Dendritic cell treated with granulocyte-macrophage colony-stimulating factor and Interleukin-4, amounts not matched to agents 40 ng/mL and 50 ng/mL, for 4 days (primary cell): ENCODE data around the gene BDNF.

Experiments used
- H3K27ac Mint-ChIP-seq: one replicate; pipeline ENCODE4 v1.8.0; 2022; ENCODE audit warnings: mild to moderate bottlenecking, mixed read lengths
- H3K27me3 Mint-ChIP-seq: one replicate; pipeline ENCODE4 v1.8.0; 2022; ENCODE audit warnings: mild to moderate bottlenecking, mixed read lengths
- H3K36me3 Mint-ChIP-seq: one replicate; pipeline ENCODE4 v1.8.0; 2022; ENCODE audit warnings: low read depth, mixed read lengths
- H3K4me1 Mint-ChIP-seq: one replicate; pipeline ENCODE4 v1.8.0; 2022; ENCODE audit warnings: low read depth, mixed read lengths
- H3K4me3 Mint-ChIP-seq: one replicate; pipeline ENCODE4 v1.8.0; 2022; ENCODE audit warnings: mild to moderate bottlenecking, moderate library complexity, mixed read lengths
- H3K9me3 Mint-ChIP-seq: one replicate; pipeline ENCODE4 v1.8.0; 2022; ENCODE audit warnings: mixed read lengths
- intact Hi-C: fragments of 100-400 bp; cut with micrococcal nuclease; formaldehyde crosslinking; loops from one replicate; pipeline ENCODE4 v1.15.0; 2022

Gene BDNF

GRCh38 chr11:27605422-27605821 is 94.8 kb downstream of the BDNF start:
- Mint-ChIP-seq H3K27me3 (no peaks in the 10 kb centered on the region), H3K9me3 (no peaks in the 10 kb centered on the region), H3K4me3 (no peak overlapping the region), H3K4me1 (no peaks in the 10 kb centered on the region), H3K27ac (no peak overlapping the region), H3K36me3 (no peaks in the 10 kb centered on the region)
- intact Hi-C loops, result no loop called here
